GM10266 (cell line): Measurements from ENCODE around the gene GTF2H2C.
"Not testable (repeated sequence)": the region's sequence is repeated elsewhere in the genome, so short reads cannot be mapped to it uniquely, and the experiment has no call there.

Source experiments
- DNase-seq: peaks from one replicate; pipeline ENCODE4 v3.0.0; 2012; ENCODE audit errors: extremely low spot score
- CTCF ChIP-seq: IDR thresholded peaks from 2 replicates; pipeline ENCODE4 v1.5.1; 2012; ENCODE audit warnings: mild to moderate bottlenecking, low read depth; ENCODE audit not compliant: control insufficient read depth, insufficient read depth; ENCODE audit errors: missing control alignments

GTF2H2C gene

DNA sequence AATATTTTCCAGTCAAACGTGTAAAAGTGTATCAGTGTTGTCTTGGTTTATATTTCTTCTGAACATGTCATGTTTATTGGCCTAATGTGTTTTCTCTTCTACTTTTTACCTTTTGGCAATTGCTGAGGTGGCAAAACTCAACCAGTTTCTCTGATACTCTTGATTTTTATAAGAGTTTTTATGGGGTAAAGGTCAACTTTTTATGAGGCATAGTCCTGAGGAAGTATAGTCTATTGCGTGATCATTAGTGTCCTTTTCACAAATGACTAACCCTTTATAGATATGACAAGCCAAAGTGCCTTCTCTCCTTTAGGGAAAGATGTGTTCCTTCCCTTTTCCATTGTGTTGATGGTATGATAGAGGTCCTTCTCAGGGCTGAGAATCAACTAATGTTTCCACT, 34.5 kb upstream of the GTF2H2C start:
- no peak for TF ChIP-seq CTCF
- DNase-seq = no peak

- DNase-seq = no peak
- TF ChIP-seq CTCF = no peak
Measured at GRCh38 chr5:69526660-69527059, 33.3 kb upstream of the GTF2H2C start.

DNA sequence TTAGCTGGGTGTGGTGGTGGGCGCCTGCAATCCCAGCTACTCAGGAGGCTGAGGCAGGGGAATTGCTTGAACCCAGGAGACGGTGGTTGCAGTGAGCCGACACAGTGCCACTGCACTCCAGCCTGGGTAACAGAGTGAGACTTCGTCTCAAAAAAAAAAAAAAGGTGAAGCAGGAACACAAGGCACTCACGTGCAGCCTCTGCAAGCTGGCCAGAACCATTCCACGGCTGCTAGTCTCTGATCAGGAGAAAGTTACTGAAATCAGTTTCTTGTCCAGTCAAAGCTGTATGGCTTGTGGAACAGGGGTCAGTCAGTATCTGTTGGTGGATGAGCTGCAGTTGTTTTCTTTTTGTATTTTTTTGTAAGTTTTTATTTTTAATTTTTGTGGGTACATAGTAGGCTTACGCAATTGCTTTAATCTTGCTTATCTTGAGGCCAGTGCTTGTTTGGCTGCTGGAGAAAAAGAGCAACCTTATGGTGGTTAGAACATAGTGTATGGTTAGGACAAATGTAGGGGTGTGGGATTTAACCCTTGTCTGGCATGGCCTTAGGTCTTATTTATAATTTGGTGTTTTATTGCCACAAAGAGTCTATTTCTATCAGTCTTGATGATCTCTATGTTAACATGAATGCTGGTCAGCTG, 32.7 kb upstream of the GTF2H2C start:
- TF ChIP-seq CTCF = no peak
- no peak for DNase-seq

DNA sequence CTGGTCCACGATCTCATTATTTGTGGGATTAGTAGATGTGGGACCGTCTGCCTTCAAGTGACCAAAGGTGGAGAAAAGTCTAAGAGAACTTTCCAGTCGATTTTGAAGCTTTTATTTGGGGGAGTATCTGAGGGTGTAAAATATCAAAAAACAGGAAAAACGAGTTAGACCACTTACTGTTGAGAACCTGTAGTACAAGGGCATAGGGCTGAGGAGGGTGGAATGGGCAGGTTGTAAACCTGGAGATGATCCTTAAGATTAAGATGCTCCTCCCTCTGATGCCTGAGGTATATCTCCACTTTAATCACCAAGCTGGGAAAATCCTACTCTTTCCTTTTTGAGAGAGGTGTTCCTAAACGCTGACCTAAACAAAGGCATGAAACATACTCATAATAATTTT, 32.0 kb upstream of the GTF2H2C start:
- no peak for DNase-seq
- TF ChIP-seq CTCF = no peak

DNA sequence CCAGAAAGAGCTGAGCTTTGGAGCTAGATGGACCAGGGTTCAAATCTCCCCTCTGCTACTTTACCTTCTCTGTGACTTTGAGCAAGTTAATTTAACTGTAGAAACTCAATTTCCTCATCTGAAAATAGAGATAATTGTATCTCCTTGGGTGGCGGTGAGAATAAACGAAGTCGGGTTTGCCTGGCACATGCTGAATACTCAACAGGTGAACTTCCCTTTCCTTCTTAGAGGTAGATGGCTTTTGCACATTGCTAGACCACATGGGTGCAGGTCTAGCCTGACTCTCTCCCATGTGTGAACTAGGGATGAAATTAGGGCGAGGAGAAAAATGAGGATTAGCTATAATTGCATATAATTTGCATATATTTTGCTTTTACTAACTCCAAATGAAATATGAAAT, 31.4 kb upstream of the GTF2H2C start:
- no peak for TF ChIP-seq CTCF
- no peak for DNase-seq

- DNase-seq = no peak
- TF ChIP-seq CTCF = no peak
Measured at GRCh38 chr5:69530561-69531405, 29.2 kb upstream of the GTF2H2C start.

GRCh38 chr5:69531406-69531801, 28.6 kb upstream of the GTF2H2C start:
- TF ChIP-seq CTCF = no peak
- DNase-seq = no peak

GRCh38 chr5:69537911-69538310, 22.1 kb upstream of the GTF2H2C start:
- DNase-seq = not testable (repeated sequence)

GRCh38 chr5:69538735-69539134, 21.3 kb upstream of the GTF2H2C start:
- DNase-seq = not testable (repeated sequence)

GRCh38 chr5:69541347-69541746, 18.6 kb upstream of the GTF2H2C start:
- not testable (repeated sequence) for DNase-seq
